K562 (cell line): Measurements from ENCODE around the gene UBXN11. TPM values are rescaled to one million over a fixed set of nuclear protein-coding genes. Genes with fewer than 3 reads are reported as not detected.

Experiments
- ATAC-seq: fragments of 200-7000 bp; cut with Tn5 transposase; 3 replicates; pipeline ENCODE4 v1.9.1; 2020; ENCODE audit warnings: moderate library complexity
- BruUV-seq: library from RNA; stranded (reverse); fragments of 400-500 nt; replicated peaks from 2 replicates; lab custom pipeline; 2021; lab: Mats Ljungman, UMichigan
- CTCF ChIA-PET: fragments of 300-600 bp; formaldehyde crosslinking; extraction: SDS; loops from one replicate; lab custom pipeline; 2021; ENCODE audit warnings: low intra/inter-chr PET ratio; lab: Yijun Ruan, JAX
- POLR2A ChIA-PET: fragments of 300-600, 350-650 bp; sonication (Branson Sonifier 250); formaldehyde crosslinking; extraction: SDS; loops from one replicate; lab custom pipeline; 2021; ENCODE audit warnings: antibody characterized with exemption, inconsistent platforms; lab: Yijun Ruan, JAX
- DNase-seq, 4 experiments: peaks; one replicate each; pipeline versions ENCODE4 v3.0.0 to v3.0.0-alpha.2; 2011 to 2018; ENCODE audit warnings: low spot score in 3 of 4, mixed read lengths in 3 of 4; ENCODE audit errors: extremely low read depth in 1 of 4
- FAIRE-seq: peaks from 2 replicates; lab custom pipeline; 2011; peaks lifted over from hg19 to GRCh38; lab: Jason Lieb, UNC
- H2AFZ ChIP-seq: 2 replicates; pipeline ENCODE4 v1.6.0; 2011; ENCODE audit warnings: low read depth, low read length, control low read depth, inconsistent platforms
- H3K27ac ChIP-seq: fragments of 200-600 bp; 3 replicates; pipeline ENCODE4 v1.8.0; 2011; ENCODE audit warnings: low read depth, mild to moderate bottlenecking, control low read depth, inconsistent platforms, low read length, moderate library complexity, mixed read lengths; ENCODE audit errors: extremely low read depth
- H3K27me3 ChIP-seq, 2 experiments: fragments of 300-600 bp in 1 of 2; 2 replicates in 1 of 2; 3 replicates in 1 of 2; pipeline versions ENCODE4 v1.6.0 to v1.8.0; 2011; ENCODE audit warnings: inconsistent platforms in 2 of 2, low read length in 2 of 2, mild to moderate bottlenecking in 1 of 2, mixed read lengths in 1 of 2, moderate library complexity in 1 of 2; ENCODE audit not compliant: control insufficient read depth in 2 of 2, insufficient read depth in 2 of 2
- H3K36me3 ChIP-seq: fragments of 300-600 bp; 3 replicates; pipeline ENCODE4 v1.8.0; 2011; ENCODE audit warnings: mild to moderate bottlenecking, low read length, inconsistent platforms; ENCODE audit not compliant: control insufficient read depth, insufficient read depth
- H3K4me1 ChIP-seq, 2 experiments: fragments of 200-600 bp in 1 of 2; replicated peaks in 1 of 2; 2 replicates in 1 of 2; 3 replicates in 1 of 2; pipeline versions ENCODE4 v1.5.1 to v1.8.0; 2011; ENCODE audit warnings: inconsistent platforms in 2 of 2, low read length in 2 of 2, mild to moderate bottlenecking in 1 of 2, mixed read lengths in 1 of 2, moderate library complexity in 1 of 2; ENCODE audit not compliant: control insufficient read depth in 2 of 2, insufficient read depth in 2 of 2
- H3K4me2 ChIP-seq: 2 replicates; pipeline ENCODE4 v1.6.1; 2011; ENCODE audit warnings: low read length, control low read depth, inconsistent platforms, mixed read lengths; ENCODE audit not compliant: insufficient read depth
- H3K4me3 ChIP-seq: fragments of 200-600 bp; sonication (generic), shearing (Covaris generic); 2 replicates; pipeline ENCODE4 v1.5.1; 2016; ENCODE audit warnings: control low read depth, inconsistent platforms
- H3K79me2 ChIP-seq: fragments of 200-600 bp; 3 replicates; pipeline ENCODE4 v1.8.0; 2011; ENCODE audit warnings: low read length, inconsistent platforms; ENCODE audit not compliant: control insufficient read depth, insufficient read depth
- H3K9ac ChIP-seq, 2 experiments: 2 replicates each; pipeline versions ENCODE4 v1.6.0 to v1.6.1; 2011; ENCODE audit warnings: low read depth in 2 of 2, low read length in 2 of 2, control low read depth in 1 of 2, inconsistent platforms in 1 of 2, mild to moderate bottlenecking in 1 of 2, mixed read lengths in 1 of 2; ENCODE audit not compliant: insufficient read depth in 1 of 2
- H3K9me1 ChIP-seq: one replicate; pipeline ENCODE4 v1.6.0; 2011; ENCODE audit warnings: inconsistent platforms, mild to moderate bottlenecking, low read length, moderate library complexity; ENCODE audit not compliant: control insufficient read depth, insufficient read depth
- H3K9me3 ChIP-seq: replicated peaks from 2 replicates; pipeline ENCODE4 v1.5.1; 2011; ENCODE audit warnings: low read depth, low read length, inconsistent platforms; ENCODE audit not compliant: control insufficient read depth, insufficient read depth
- H4K20me1 ChIP-seq: replicated peaks from 2 replicates; pipeline ENCODE4 v1.6.1; 2011; ENCODE audit warnings: low read length, inconsistent platforms, mixed read lengths; ENCODE audit not compliant: control insufficient read depth, insufficient read depth
- GTF2A2 ChIP-seq: IDR thresholded peaks from 2 replicates; pipeline ENCODE4 v1.6.1; 2016; ENCODE audit warnings: mild to moderate bottlenecking, missing genetic modification characterization, missing compliant biosample characterization
- HCFC1 ChIP-seq: IDR thresholded peaks from 2 replicates; pipeline ENCODE4 v1.6.1; 2012; ENCODE audit warnings: low read depth, low read length, improper control_type of control experiment
- MCM3 ChIP-seq: fragments of 450-650 bp; IDR thresholded peaks from 2 replicates; pipeline ENCODE4 v1.6.1; 2016
- RAD21 ChIP-seq, 2 experiments: fragments of 250-450 bp in 1 of 2; fragments of 450-650 bp in 1 of 2; sonication (Bioruptor Pico) in 1 of 2; formaldehyde crosslinking in 1 of 2; IDR thresholded peaks in 1 of 2; conservative IDR thresholded peaks in 1 of 2; 2 replicates each; pipeline versions ENCODE4 v1.4.0 to v1.8.0; 2020 to 2022; ENCODE audit warnings: mild to moderate bottlenecking in 2 of 2, moderate library complexity in 1 of 2
- SMAD4 ChIP-seq: fragments of 250-450 bp; sonication (Bioruptor Pico); conservative IDR thresholded peaks from 2 replicates; pipeline ENCODE4 v1.8.0; 2021; ENCODE audit warnings: inconsistent platforms, mild to moderate bottlenecking, moderate library complexity
- ZNF217 ChIP-seq: sonication (generic); formaldehyde crosslinking; IDR thresholded peaks from 2 replicates; pipeline ENCODE4 v1.8.0; 2022; ENCODE audit warnings: mild to moderate bottlenecking, missing genetic modification reagents
- ZSCAN29 ChIP-seq: fragments of 450-650 bp; IDR thresholded peaks from 2 replicates; pipeline ENCODE4 v1.6.1; 2017
- WGBS: fragments of 100-300 bp; shearing (Covaris generic); methylation state at CpG from one replicate; pipeline ENCODE4 v1.1.6; 2016; ENCODE audit warnings: low coverage, mixed read lengths; ENCODE audit not compliant: insufficient coverage; ENCODE audit errors: missing lambda C conversion rate; 5-methylcytosine and 5-hydroxymethylcytosine counted together
- in situ Hi-C: fragments of 300-500 bp; cut with MboI; formaldehyde crosslinking; loops from 4 replicates; pipeline ENCODE4 v1.15.0; 2018; ENCODE audit warnings: inconsistent platforms, mixed read lengths
- intact Hi-C: fragments of 100-400 bp; cut with micrococcal nuclease; formaldehyde crosslinking; loops from 2 replicates; pipeline ENCODE4 v1.14.2; 2022
- polyA plus RNA-seq, 8 experiments: library from polyadenylated mRNA; depleted of rRNA in 4 of 8; stranded (reverse) in 5 of 8; unstranded in 3 of 8; fragments of >200 nt; fragmentation: Nextera tagmentation in 2 of 8; fragmentation: Illumina TruSeq in 1 of 8; extraction: Ambion mirVana in 2 of 8; extraction: Trizol in 1 of 8; gene quantifications; 2 replicates each; pipeline versions ENCODE4 v1.2.1 to v1.2.3, GENCODE V29; 2011 to 2014; ENCODE audit warnings: inconsistent platforms in 1 of 8, missing spikeins in 1 of 8
- total RNA-seq, 7 experiments: library from RNA; depleted of rRNA in 6 of 7; stranded (reverse); fragments of >200 nt in 6 of 7; fragmentation: Illumina TruSeq in 2 of 7; extraction: Trizol in 2 of 7; gene quantifications; 2 replicates each; pipeline versions ENCODE4 v1.2.1 to v1.2.3, GENCODE V29; 2011 to 2021; ENCODE audit warnings: low replicate concordance in 1 of 7
- TF ChIP-seq, protein P1 (sequence below): fragments of 450-650 bp; formaldehyde crosslinking; IDR thresholded peaks from 2 replicates; pipeline ENCODE4 v1.4.0; 2022; ENCODE audit warnings: missing genetic modification characterization
- TF ChIP-seq, protein P2 (sequence below): fragments of 450-650 bp; IDR thresholded peaks from 2 replicates; pipeline ENCODE4 v1.6.1; 2018; ENCODE audit not compliant: partially characterized antibody
- TF ChIP-seq, protein P3 (sequence below): sonication (generic); formaldehyde crosslinking; IDR thresholded peaks from 2 replicates; pipeline ENCODE4 v1.8.0; 2022; ENCODE audit warnings: mild to moderate bottlenecking, low read depth, missing genetic modification reagents

The UBXN11 gene
- total and polyA plus RNA-seq, 9 of the 15 experiments (the other 6 are each of a cell fraction or from before 2014, with no cell fraction given): 0.48 to 34.3 (median 11.3) TPM

DNA sequence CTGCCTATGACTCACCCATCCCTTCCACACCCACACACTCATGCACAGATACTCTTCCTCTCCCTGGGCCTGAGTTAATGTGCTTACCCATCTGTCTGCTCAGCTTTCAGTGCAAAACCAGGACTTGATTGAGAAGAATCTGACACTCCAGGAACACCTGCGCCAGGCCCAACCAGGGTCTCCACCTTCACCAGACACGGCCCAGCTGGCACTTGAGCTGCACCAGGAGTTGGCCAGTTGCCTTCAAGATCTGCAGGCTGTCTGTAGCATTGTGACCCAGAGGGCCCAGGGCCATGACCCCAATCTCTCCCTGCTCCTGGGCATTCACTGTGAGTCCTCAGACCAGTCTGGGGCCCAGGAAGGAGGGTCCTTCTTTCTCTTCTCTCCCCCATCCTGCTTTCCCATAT is 30.0 kb downstream of the UBXN11 start (continued):
- TF ChIP-seq, protein P1, sequence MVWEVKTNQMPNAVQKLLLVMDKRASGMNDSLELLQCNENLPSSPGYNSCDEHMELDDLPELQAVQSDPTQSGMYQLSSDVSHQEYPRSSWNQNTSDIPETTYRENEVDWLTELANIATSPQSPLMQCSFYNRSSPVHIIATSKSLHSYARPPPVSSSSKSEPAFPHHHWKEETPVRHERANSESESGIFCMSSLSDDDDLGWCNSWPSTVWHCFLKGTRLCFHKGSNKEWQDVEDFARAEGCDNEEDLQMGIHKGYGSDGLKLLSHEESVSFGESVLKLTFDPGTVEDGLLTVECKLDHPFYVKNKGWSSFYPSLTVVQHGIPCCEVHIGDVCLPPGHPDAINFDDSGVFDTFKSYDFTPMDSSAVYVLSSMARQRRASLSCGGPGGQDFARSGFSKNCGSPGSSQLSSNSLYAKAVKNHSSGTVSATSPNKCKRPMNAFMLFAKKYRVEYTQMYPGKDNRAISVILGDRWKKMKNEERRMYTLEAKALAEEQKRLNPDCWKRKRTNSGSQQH: no peak
- TF ChIP-seq GTF2A2 (tag): no peak

DNA sequence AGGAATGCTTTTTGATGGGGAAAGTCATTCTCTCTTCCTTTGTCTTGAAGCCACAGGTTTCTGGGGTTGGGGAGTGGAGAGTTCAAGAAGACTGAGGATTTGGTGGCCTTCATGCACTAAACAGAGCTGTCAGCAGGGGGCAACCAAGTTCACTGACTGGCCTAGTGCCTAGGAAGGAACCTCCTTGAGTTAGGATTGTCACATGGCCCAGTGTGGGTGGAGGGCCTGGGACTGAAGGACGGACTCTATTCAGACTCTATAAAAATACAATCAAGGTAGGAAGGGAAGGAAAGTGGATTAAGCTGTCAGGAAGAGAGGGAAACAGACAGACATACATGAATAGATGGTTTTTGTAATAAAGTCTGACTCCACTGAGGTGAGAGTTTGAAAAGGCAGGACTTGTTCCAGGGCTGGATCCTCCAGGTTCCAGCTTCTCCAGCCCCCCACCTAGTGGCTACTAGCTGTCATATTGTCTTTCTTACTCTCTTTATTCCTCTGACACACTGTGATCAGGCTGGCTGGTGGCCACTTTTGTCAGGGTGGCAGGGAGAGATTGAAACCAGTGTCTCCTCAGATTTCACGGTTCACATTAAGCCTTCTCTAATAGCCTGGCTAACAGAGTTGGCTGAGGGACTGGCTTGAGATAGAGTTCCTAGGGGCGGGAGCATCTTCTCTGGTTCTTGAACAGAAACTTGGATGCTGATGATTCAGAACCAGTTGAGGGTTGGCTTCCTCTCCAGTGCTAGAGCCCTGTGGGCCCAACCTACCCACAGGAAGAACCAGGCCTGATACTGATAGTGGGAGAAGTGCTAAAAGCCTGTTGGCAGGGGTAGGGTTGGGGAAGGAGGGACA is 30.6 kb downstream of the UBXN11 start:
- BruUV-seq: no TSS peak
- H3K27ac ChIP-seq: peak overlapping the region; percentile 81
- H3K9me1 ChIP-seq: peaks cover 5% of the 10 kb centered on the region
- H3K9me3 ChIP-seq: no peaks in the 10 kb centered on the region
- FAIRE-seq (peak; percentile 96), DNase-seq (peak; percentile 84 to 95 (median 86)), ATAC-seq (peak; percentile 68)
- peaks cover 15% of the 10 kb centered on the region; the same call in 2 of the 3 replicates for H3K79me2 ChIP-seq
- intact Hi-C loops (loop anchor here (1.0 kb wide), 3 partner anchors 45 to 115 kb away; partner anchors contain the start of gene CATSPER4), in situ Hi-C loops (loop anchor here (5.0 kb wide), 1 partner anchor 116 kb away; no protein-coding TSS in a partner anchor)
- peak overlapping the region; percentile 39 to 77; a peak in 3 of 4 replicates for H3K9ac ChIP-seq
- WGBS: 23% methylated on average over 3 of the region's 3 CpGs
- CTCF ChIA-PET: interaction anchor here (0.5 to 3.2 kb wide), 10 partner anchors 9 to 602 kb away, joined by 3 to 31 read pairs (median 7); no protein-coding TSS in a partner anchor
- peaks cover 4% of the 10 kb centered on the region; the same call in 1 of the 2 replicates for H4K20me1 ChIP-seq
- H3K4me3 ChIP-seq: no peak overlapping the region
- POLR2A ChIA-PET: interaction anchor here (0.6 to 1.3 kb wide), 9 partner anchors 9 to 648 kb away, joined by 3 to 5 read pairs (median 4); partner anchors contain the start of gene CEP85
- peaks cover 42 to 58% of the 10 kb centered on the region in 2 experiments for H3K4me1 ChIP-seq
- H3K27me3 ChIP-seq: no peaks in the 10 kb centered on the region
- H3K4me2 ChIP-seq: peak overlapping the region; percentile 30
- H2AFZ ChIP-seq: peak overlapping the region; percentile 27
- H3K36me3 ChIP-seq: peaks cover 84% of the 10 kb centered on the region
- no peak for TF ChIP-seq ZSCAN29
- 0 out of 2 replicates have a peak, but pooled peaks have one; percentile 24 for TF ChIP-seq HCFC1
- TF ChIP-seq, protein P2, sequence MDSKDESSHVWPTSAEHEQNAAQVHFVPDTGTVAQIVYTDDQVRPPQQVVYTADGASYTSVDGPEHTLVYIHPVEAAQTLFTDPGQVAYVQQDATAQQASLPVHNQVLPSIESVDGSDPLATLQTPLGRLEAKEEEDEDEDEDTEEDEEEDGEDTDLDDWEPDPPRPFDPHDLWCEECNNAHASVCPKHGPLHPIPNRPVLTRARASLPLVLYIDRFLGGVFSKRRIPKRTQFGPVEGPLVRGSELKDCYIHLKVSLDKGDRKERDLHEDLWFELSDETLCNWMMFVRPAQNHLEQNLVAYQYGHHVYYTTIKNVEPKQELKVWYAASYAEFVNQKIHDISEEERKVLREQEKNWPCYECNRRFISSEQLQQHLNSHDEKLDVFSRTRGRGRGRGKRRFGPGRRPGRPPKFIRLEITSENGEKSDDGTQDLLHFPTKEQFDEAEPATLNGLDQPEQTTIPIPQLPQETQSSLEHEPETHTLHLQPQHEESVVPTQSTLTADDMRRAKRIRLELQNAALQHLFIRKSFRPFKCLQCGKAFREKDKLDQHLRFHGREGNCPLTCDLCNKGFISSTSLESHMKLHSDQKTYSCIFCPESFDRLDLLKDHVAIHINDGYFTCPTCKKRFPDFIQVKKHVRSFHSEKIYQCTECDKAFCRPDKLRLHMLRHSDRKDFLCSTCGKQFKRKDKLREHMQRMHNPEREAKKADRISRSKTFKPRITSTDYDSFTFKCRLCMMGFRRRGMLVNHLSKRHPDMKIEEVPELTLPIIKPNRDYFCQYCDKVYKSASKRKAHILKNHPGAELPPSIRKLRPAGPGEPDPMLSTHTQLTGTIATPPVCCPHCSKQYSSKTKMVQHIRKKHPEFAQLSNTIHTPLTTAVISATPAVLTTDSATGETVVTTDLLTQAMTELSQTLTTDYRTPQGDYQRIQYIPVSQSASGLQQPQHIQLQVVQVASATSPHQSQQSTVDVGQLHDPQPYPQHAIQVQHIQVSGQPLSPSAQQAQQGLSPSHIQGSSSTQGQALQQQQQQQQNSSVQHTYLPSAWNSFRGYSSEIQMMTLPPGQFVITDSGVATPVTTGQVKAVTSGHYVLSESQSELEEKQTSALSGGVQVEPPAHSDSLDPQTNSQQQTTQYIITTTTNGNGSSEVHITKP: peak; percentile 28
- TF ChIP-seq MCM3: no peak
- TF ChIP-seq SMAD4 (CRISPR knock-in tag): no peak
- TF ChIP-seq RAD21 (CRISPR knock-in tag; conservative IDR thresholded peaks at IDR 0.05 in 1 of 2, IDR thresholded peaks at IDR 0.05 in 1 of 2): peak; percentile 91 to 93
- no peak for TF ChIP-seq ZNF217 (CRISPR knock-in tag)
- TF ChIP-seq, protein P3, sequence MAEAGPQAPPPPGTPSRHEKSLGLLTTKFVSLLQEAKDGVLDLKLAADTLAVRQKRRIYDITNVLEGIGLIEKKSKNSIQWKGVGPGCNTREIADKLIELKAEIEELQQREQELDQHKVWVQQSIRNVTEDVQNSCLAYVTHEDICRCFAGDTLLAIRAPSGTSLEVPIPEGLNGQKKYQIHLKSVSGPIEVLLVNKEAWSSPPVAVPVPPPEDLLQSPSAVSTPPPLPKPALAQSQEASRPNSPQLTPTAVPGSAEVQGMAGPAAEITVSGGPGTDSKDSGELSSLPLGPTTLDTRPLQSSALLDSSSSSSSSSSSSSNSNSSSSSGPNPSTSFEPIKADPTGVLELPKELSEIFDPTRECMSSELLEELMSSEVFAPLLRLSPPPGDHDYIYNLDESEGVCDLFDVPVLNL: no peak
